ENCODE measurements around the gene EHD2. TPM values are rescaled to one million over a fixed set of nuclear protein-coding genes. Genes with fewer than 3 reads are reported as not detected.
"Not testable (repeated sequence)": the region's sequence is repeated elsewhere in the genome, so short reads cannot be mapped to it uniquely, and the experiment has no call there.

Gene EHD2
- total RNA-seq, result 148 TPM
- long read RNA-seq, transcript EHD2-201 (6 exons, 3,585 nt), result major isoform, 19 of 153 reads
- long read RNA-seq, partial matches to known transcripts, result 122 of 153 reads
- long read RNA-seq, other reads (novel, unspliced or antisense), result 12 of 153 reads

DNA sequence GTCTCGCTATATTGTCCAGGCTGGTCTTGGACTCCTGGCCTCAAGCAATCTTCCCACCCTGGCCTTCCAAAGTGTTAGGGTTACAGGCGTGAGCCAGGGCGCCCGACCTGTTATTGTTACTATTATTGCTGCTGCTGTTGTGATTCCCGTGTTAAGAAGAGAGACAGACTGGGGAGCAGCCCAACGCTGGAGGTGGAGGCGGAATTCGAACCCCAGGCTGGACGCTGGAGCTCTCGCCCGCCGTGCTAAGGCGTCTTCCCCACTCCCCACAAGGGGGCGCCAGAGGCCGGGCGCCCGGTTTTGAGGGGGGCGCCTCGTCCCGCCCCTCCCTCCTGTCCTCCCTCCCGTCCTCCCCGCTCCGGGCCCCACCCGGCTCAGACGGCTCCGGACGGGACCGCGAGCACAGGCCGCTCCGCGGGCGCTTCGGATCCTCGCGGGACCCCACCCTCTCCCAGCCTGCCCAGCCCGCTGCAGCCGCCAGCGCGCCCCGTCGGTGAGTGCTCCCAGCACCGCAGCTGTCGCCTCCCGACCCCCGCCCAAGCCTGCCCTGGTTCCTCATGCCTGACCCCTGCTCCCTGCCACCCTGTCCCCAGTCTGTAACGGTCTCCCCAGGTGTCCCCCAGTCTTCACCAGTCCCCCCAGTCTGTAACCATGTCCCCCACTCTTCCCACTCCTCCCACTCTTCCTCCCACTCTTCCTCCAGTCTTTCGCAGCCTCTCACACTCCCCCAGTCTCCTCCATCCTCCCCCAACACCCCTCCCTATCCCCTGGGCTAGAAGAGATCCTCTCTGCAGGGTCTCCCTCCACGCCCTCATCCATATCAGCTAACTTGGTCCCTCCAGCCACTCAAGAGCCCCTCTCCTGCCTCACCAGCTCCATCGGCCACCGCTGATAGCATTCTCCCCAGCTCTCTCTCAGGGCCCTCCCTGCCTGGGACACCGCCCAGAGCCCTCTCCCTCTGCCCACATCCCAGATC, at the start of gene EHD2:
TSS of gene EHD2 (plus strand) at position 377 of the 976 bp plus-strand sequence. CDS start 3,191 bp downstream, outside the sequence.
- peak within 1 kb of the TSS; percentile 76 for H3K27ac ChIP-seq
- H3K36me3 ChIP-seq, result peaks cover 19% of the 10 kb centered on the region
- H3K9me3 ChIP-seq, result no peaks in the 10 kb centered on the region
- TF ChIP-seq CTCF (IDR thresholded peaks at IDR 0.05), result peak; percentile 96
- peak; percentile 96 to 97 for ATAC-seq
- H3K4me3 ChIP-seq, result peak within 1 kb of the TSS; percentile 66
- intact Hi-C loops (cut with DNase I), result no loop called here
- DNase-seq, result peak; percentile 73
- H3K4me1 ChIP-seq, result peaks cover 37% of the 10 kb centered on the region
- no peaks in the 10 kb centered on the region for H3K27me3 ChIP-seq (ENCODE audit: low read depth)

DNA sequence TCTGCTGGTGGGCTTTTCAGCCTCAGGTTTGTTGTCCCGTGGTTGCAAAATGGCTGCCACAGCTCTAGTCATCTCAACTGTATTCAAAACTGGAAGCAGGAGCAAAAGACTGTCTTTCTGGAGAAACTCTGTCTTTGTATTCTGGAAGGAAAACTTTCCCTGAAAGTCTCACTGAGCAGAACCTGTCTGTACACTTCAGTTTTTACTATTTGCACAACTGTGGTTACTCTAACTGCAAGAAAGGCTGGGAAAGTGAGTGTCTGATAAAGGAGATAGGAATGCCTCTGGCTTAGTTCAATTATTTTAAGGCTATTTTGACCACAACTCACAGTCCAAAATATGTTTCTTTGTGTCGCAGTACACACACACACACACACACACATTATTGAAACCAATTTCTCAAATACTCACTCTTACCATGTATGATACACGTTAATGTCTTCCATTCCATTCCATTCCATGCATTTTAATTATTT, 49.7 kb upstream of the EHD2 start:
- no peaks in the 10 kb centered on the region for H3K9me3 ChIP-seq
- no peak for TF ChIP-seq CTCF (IDR thresholded peaks at IDR 0.05)
- peak overlapping the region; percentile 87 for H3K27ac ChIP-seq
- DNase-seq (no peak), ATAC-seq (peak; percentile 75 to 80)
- intact Hi-C loops (cut with DNase I), result no loop called here
- no peaks in the 10 kb centered on the region for H3K27me3 ChIP-seq (ENCODE audit: low read depth)
- H3K4me3 ChIP-seq, result peak overlapping the region; percentile 10
- H3K36me3 ChIP-seq, result no peaks in the 10 kb centered on the region
- H3K4me1 ChIP-seq, result peaks cover 69% of the 10 kb centered on the region

- Histone ChIP-seq H3K9me3 (no peaks in the 10 kb centered on the region), H3K27me3 (ENCODE audit: low read depth) (no peaks in the 10 kb centered on the region), H3K36me3 (no peaks in the 10 kb centered on the region), H3K4me1 (peaks cover 69% of the 10 kb centered on the region), H3K4me3 (peak overlapping the region; percentile 10), H3K27ac (peak overlapping the region; percentile 87)
- DNase-seq (peak; percentile 73), ATAC-seq (peak; percentile 81 to 85)
- intact Hi-C loops (cut with DNase I), result no loop called here
- no peak for TF ChIP-seq CTCF (IDR thresholded peaks at IDR 0.05)
Measured at GRCh38 chr19:47663911-47664771, 49.1 kb upstream of the EHD2 start.

DNA sequence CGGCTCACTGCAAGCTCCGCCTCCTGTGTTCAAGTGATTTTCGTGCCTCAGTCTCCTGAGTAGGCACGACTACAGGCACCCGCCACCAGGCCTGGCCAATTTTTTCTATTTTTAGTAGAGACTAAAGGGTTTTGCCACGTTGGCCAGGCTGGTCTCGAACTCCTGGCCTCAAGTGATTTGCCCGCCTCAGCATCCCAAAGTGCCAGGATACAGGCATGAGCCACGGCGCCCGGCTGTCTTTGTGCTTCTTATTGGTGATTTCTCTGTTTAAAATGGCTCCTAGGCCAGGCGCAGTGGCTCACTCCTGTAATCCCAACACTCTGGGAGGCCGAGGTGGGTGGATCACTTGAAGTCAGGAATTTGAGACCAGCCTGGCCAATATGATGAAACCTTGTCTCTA, 44.7 kb upstream of the EHD2 start:
- DNase-seq, result not testable (repeated sequence)

DNA sequence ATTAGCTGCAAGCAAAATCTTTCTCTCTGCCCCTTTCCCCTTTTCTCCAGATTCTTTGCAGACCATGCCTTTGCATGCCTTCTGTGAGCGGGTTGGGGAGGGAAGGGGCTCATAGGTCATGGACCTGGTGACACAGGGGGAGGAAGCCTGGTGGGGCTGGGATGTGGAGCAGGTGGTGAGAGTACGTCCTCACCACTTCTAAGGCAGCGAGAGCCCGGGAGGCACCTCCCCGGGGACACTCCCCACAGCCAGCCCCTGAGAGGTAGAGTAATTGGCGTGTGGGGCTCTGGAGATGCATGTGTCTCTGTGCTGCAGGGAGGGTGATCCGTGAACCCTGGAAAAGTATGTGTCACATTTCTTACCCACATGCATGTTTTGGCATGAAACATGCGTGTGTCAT, 42.5 kb upstream of the EHD2 start:
- H3K9me3 ChIP-seq, result no peaks in the 10 kb centered on the region
- no peak for TF ChIP-seq CTCF (IDR thresholded peaks at IDR 0.05)
- H3K4me1 ChIP-seq, result peaks cover 24% of the 10 kb centered on the region
- ATAC-seq (no peak), DNase-seq (no peak)
- no peak overlapping the region for H3K4me3 ChIP-seq
- H3K27me3 ChIP-seq (ENCODE audit: low read depth), result no peaks in the 10 kb centered on the region
- intact Hi-C loops (cut with DNase I), result no loop called here
- H3K36me3 ChIP-seq, result peaks cover 40% of the 10 kb centered on the region
- H3K27ac ChIP-seq, result no peak overlapping the region

More for the DNA sequence above, 44.7 kb upstream of the EHD2 start:
- Histone ChIP-seq H3K36me3 (peaks cover 19% of the 10 kb centered on the region), H3K4me1 (peaks cover 46% of the 10 kb centered on the region)
- H3K9me3 ChIP-seq; H3K27ac ChIP-seq; intact Hi-C loops (cut with DNase I); H3K27me3 ChIP-seq (ENCODE audit: low read depth); ATAC-seq; H3K4me3 ChIP-seq: not testable (repeated sequence)

All from lower lobe of right lung (tissue), 2 donors.